ENCODE measurements around the gene MBNL2.

MBNL2 gene

GRCh38 chr13:97212004-97212403 lies 10.1 kb upstream of the MBNL2 start:
- DNase-seq: no peak

GRCh38 chr13:97212601-97213040 lies 9.5 kb upstream of the MBNL2 start:
- DNase-seq: peak; percentile 23

GRCh38 chr13:97214921-97215320 lies 7.2 kb upstream of the MBNL2 start:
- DNase-seq: no peak

GRCh38 chr13:97215325-97215724 lies 6.8 kb upstream of the MBNL2 start:
- no peak for DNase-seq

- no peak for DNase-seq
These were observed 2.9 kb upstream of the MBNL2 start for GRCh38 chr13:97219226-97219625.

- no peak for DNase-seq
These were observed 1.8 kb upstream of the MBNL2 start for GRCh38 chr13:97220151-97220900.

- DNase-seq: no peak
These were observed 1.1 kb upstream of the MBNL2 start for GRCh38 chr13:97221046-97221445.

- DNase-seq: no peak
These were observed 667 bp upstream of the MBNL2 start for GRCh38 chr13:97221466-97221865.

GRCh38 chr13:97223037-97223710 lies 1.0 kb downstream of the MBNL2 start:
- DNase-seq: peak; percentile 61

GRCh38 chr13:97223711-97224541 lies 1.8 kb downstream of the MBNL2 start:
- DNase-seq: peak; percentile 82

- DNase-seq: peak; percentile 90
These were observed 2.6 kb downstream of the MBNL2 start for GRCh38 chr13:97224544-97225300.

- no peak for DNase-seq
These were observed 3.4 kb downstream of the MBNL2 start for GRCh38 chr13:97225533-97225932.

GRCh38 chr13:97226013-97226412 lies 3.9 kb downstream of the MBNL2 start:
- DNase-seq: peak; percentile 84

GRCh38 chr13:97226788-97227627 lies 4.9 kb downstream of the MBNL2 start:
- DNase-seq: peak; percentile 70

GRCh38 chr13:97228850-97229521 lies 6.9 kb downstream of the MBNL2 start:
- no peak for DNase-seq

GRCh38 chr13:97229699-97230098 lies 7.6 kb downstream of the MBNL2 start:
- no peak for DNase-seq

GRCh38 chr13:97231118-97231828 lies 9.1 kb downstream of the MBNL2 start:
- no peak for DNase-seq

GRCh38 chr13:97231829-97232196 lies 9.7 kb downstream of the MBNL2 start:
- no peak for DNase-seq

GRCh38 chr13:97233499-97233898 lies 11.4 kb downstream of the MBNL2 start:
- no peak for DNase-seq

GRCh38 chr13:97234236-97234635 lies 12.1 kb downstream of the MBNL2 start:
- no peak for DNase-seq

GRCh38 chr13:97234742-97235141 lies 12.6 kb downstream of the MBNL2 start:
- no peak for DNase-seq
